HuH-7 (cell line): ENCODE results near the gene CDH22.

Experiments
- DNase-seq: peaks from one replicate; pipeline ENCODE4 v3.0.0; 2011; ENCODE audit warnings: low spot score

CDH22 gene

GRCh38 chr20:46171909-46172308, 136.4 kb downstream of the CDH22 start:
- no peak for DNase-seq

GRCh38 chr20:46171476-46171875, 136.8 kb downstream of the CDH22 start:
- no peak for DNase-seq

- DNase-seq = no peak
Measured at GRCh38 chr20:46169245-46170171, 138.8 kb downstream of the CDH22 start.

- DNase-seq = no peak
Measured at GRCh38 chr20:46168438-46168837, 139.9 kb downstream of the CDH22 start.

GRCh38 chr20:46167080-46167479, 141.2 kb downstream of the CDH22 start:
- DNase-seq = no peak

- DNase-seq = no peak
Measured at GRCh38 chr20:46164254-46164653, 144.0 kb downstream of the CDH22 start.

- no peak for DNase-seq
Measured at GRCh38 chr20:46161921-46162320, 146.4 kb downstream of the CDH22 start.

GRCh38 chr20:46160661-46161060, 147.6 kb downstream of the CDH22 start:
- no peak for DNase-seq

- DNase-seq = no peak
Measured at GRCh38 chr20:46159101-46159897, 149.0 kb downstream of the CDH22 start.

GRCh38 chr20:46158476-46158987, 149.8 kb downstream of the CDH22 start:
- DNase-seq = no peak

- no peak for DNase-seq
Measured at GRCh38 chr20:46157625-46158024, 150.7 kb downstream of the CDH22 start.

- no peak for DNase-seq
Measured at GRCh38 chr20:46157076-46157592, 151.2 kb downstream of the CDH22 start.

- no peak for DNase-seq
Measured at GRCh38 chr20:46156065-46156464, 152.2 kb downstream of the CDH22 start.

GRCh38 chr20:46154796-46155195, 153.5 kb downstream of the CDH22 start:
- no peak for DNase-seq

GRCh38 chr20:46154305-46154704, 154.0 kb downstream of the CDH22 start:
- DNase-seq = no peak

GRCh38 chr20:46152824-46153586, 155.3 kb downstream of the CDH22 start:
- no peak for DNase-seq

GRCh38 chr20:46151936-46152335, 156.4 kb downstream of the CDH22 start:
- peak; percentile 81 for DNase-seq

- no peak for DNase-seq
Measured at GRCh38 chr20:46150943-46151342, 157.4 kb downstream of the CDH22 start.

GRCh38 chr20:46148313-46149208, 159.7 kb downstream of the CDH22 start:
- DNase-seq = no peak

GRCh38 chr20:46145713-46146112, 162.6 kb downstream of the CDH22 start:
- no peak for DNase-seq
